ENCODE results near the gene CDC5L. TPM values are rescaled to one million over a fixed set of nuclear protein-coding genes. Genes with fewer than 3 reads are reported as not detected.
A peak's percentile ranks its signal among the peaks of the same experiment; 100 is the strongest.

The CDC5L gene
- total RNA-seq, 1 experiment from 2014 or later: 34.7 TPM

- no peak for DNase-seq (ENCODE audit: low spot score)
Measured at GRCh38 chr6:44474643-44475042, 87.1 kb downstream of the CDC5L start.

GRCh38 chr6:44475417-44475778 is 87.9 kb downstream of the CDC5L start:
- DNase-seq (ENCODE audit: low spot score): no peak

- peak; percentile 84 for DNase-seq (ENCODE audit: low spot score)
Measured at GRCh38 chr6:44475779-44476434, 88.4 kb downstream of the CDC5L start.

GRCh38 chr6:44476849-44477248 is 89.3 kb downstream of the CDC5L start:
- no peak for DNase-seq (ENCODE audit: low spot score)

- DNase-seq (ENCODE audit: low spot score): no peak
Measured at GRCh38 chr6:44477293-44477894, 89.9 kb downstream of the CDC5L start.

GRCh38 chr6:44478158-44478557 is 90.7 kb downstream of the CDC5L start:
- no peak for DNase-seq (ENCODE audit: low spot score)

- DNase-seq (ENCODE audit: low spot score): no peak
Measured at GRCh38 chr6:44478591-44479254, 91.2 kb downstream of the CDC5L start.

- no peak for DNase-seq (ENCODE audit: low spot score)
Measured at GRCh38 chr6:44480097-44480541, 92.6 kb downstream of the CDC5L start.

GRCh38 chr6:44481056-44481455 is 93.5 kb downstream of the CDC5L start:
- DNase-seq (ENCODE audit: low spot score): no peak

GRCh38 chr6:44481760-44482159 is 94.3 kb downstream of the CDC5L start:
- no peak for DNase-seq (ENCODE audit: low spot score)

GRCh38 chr6:44485601-44486401 is 98.3 kb downstream of the CDC5L start:
- no peak for DNase-seq (ENCODE audit: low spot score)

GRCh38 chr6:44487002-44487401 is 99.5 kb downstream of the CDC5L start:
- DNase-seq (ENCODE audit: low spot score): no peak

- no peak for DNase-seq (ENCODE audit: low spot score)
Measured at GRCh38 chr6:44487586-44487985, 100.1 kb downstream of the CDC5L start.

GRCh38 chr6:44489910-44490604 is 102.6 kb downstream of the CDC5L start:
- DNase-seq (ENCODE audit: low spot score): peak; percentile 88

GRCh38 chr6:44493132-44493531 is 105.6 kb downstream of the CDC5L start:
- DNase-seq (ENCODE audit: low spot score): no peak

- DNase-seq (ENCODE audit: low spot score): no peak
Measured at GRCh38 chr6:44493593-44493992, 106.1 kb downstream of the CDC5L start.

- DNase-seq (ENCODE audit: low spot score): peak; percentile 24
Measured at GRCh38 chr6:44494011-44494501, 106.5 kb downstream of the CDC5L start.

- no peak for DNase-seq (ENCODE audit: low spot score)
Measured at GRCh38 chr6:44495036-44495901, 107.8 kb downstream of the CDC5L start.

- DNase-seq (ENCODE audit: low spot score): no peak
Measured at GRCh38 chr6:44496665-44497369, 109.3 kb downstream of the CDC5L start.

- no peak for DNase-seq (ENCODE audit: low spot score)
Measured at GRCh38 chr6:44497807-44498206, 110.3 kb downstream of the CDC5L start.

Measured in H4 (cell line).